ENCODE results near the gene OR2AT4.
"Not testable (repeated sequence)": the region's sequence is repeated elsewhere in the genome, so short reads cannot be mapped to it uniquely, and the experiment has no call there.

OR2AT4 gene

DNA sequence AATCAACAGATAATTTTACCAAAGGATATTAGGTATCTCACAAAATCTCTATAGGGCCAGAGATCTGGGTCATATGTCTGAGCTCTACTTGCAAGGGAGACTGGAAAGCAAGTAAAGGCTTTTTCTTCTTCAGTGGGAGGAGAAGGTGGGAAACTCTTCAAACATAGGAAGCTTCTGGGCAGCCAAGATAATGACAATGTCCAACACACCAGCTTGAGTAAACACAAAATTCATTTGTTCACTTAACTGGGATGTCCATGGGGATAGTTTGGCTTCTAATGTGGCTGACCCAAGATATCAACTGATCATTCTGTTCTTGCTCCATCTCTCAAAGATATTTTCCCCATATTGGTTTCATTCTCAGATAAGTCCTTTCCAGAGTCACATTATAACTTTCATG is 37.4 kb downstream of the OR2AT4 start:
- no peaks in the 10 kb centered on the region for H3K27me3 ChIP-seq (ENCODE audit: control insufficient read depth, insufficient read depth, low read length)
- H3K9me3 ChIP-seq (ENCODE audit: control insufficient read depth, low read depth, low read length): no peaks in the 10 kb centered on the region
- H3K4me1 ChIP-seq (ENCODE audit: control insufficient read depth, low read depth, low read length): no peaks in the 10 kb centered on the region
- H3K9ac ChIP-seq (ENCODE audit: low read length): no peak overlapping the region
- H3K27ac ChIP-seq (ENCODE audit: low read length): no peak overlapping the region
- H3K4me3 ChIP-seq (ENCODE audit: low read length): no peak overlapping the region
- no peaks in the 10 kb centered on the region for H3K36me3 ChIP-seq (ENCODE audit: control insufficient read depth, low read depth, low read length)

DNA sequence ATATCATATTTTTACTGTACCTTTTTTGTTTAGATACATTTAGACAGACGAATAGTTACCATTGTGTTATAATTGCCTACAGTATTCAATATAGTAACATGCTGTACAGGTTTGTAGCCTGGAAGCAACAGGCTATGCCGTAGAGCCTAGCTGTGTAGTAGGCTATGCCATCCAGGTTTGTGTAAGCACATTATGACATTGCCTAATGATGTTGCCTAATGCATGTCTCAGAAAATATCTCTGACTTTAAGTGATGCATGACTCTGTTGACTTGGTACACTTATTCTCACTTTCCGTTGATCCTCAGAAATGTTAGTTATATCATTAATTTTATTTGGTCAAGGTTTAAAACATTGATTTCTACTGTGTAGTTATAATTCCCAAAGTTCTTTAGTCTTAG is 39.9 kb downstream of the OR2AT4 start:
- no peak overlapping the region for H3K4me3 ChIP-seq (ENCODE audit: low read length)
- no peak overlapping the region for H3K27ac ChIP-seq (ENCODE audit: low read length)
- peaks cover 14% of the 10 kb centered on the region for H3K9me3 ChIP-seq (ENCODE audit: control insufficient read depth, low read depth, low read length)
- H3K9ac ChIP-seq (ENCODE audit: low read length): no peak overlapping the region
- no peaks in the 10 kb centered on the region for H3K36me3 ChIP-seq (ENCODE audit: control insufficient read depth, low read depth, low read length)
- H3K27me3 ChIP-seq (ENCODE audit: control insufficient read depth, insufficient read depth, low read length): no peaks in the 10 kb centered on the region
- H3K4me1 ChIP-seq (ENCODE audit: control insufficient read depth, low read depth, low read length): no peaks in the 10 kb centered on the region

DNA sequence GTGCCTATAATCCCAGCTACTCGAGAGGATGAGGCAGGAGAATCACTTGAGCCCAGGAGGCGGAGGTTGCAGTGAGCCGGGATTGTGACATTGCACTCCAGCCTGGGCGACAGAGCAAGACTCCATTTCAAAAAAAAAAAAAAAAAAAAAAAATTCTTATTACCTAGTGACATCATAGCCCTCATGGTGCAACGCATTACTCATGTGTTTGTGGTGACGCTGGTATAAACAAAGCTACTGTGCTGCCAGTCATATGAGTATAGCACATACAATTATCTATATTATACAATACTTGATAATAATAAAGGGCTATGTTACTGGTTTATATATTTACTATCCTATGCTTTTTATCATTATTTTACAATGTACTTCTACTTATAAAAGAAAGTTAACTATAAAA is 41.2 kb downstream of the OR2AT4 start:
- Histone ChIP-seq H3K4me1 (ENCODE audit: control insufficient read depth, low read depth, low read length) (no peaks in the 10 kb centered on the region), H3K27me3 (ENCODE audit: control insufficient read depth, insufficient read depth, low read length) (no peaks in the 10 kb centered on the region), H3K36me3 (ENCODE audit: control insufficient read depth, low read depth, low read length) (no peaks in the 10 kb centered on the region), H3K9me3 (ENCODE audit: control insufficient read depth, low read depth, low read length) (peaks cover 14% of the 10 kb centered on the region), H3K9ac (ENCODE audit: low read length) (no peak overlapping the region), H3K27ac (ENCODE audit: low read length) (no peak overlapping the region), H3K4me3 (ENCODE audit: low read length) (no peak overlapping the region)

DNA sequence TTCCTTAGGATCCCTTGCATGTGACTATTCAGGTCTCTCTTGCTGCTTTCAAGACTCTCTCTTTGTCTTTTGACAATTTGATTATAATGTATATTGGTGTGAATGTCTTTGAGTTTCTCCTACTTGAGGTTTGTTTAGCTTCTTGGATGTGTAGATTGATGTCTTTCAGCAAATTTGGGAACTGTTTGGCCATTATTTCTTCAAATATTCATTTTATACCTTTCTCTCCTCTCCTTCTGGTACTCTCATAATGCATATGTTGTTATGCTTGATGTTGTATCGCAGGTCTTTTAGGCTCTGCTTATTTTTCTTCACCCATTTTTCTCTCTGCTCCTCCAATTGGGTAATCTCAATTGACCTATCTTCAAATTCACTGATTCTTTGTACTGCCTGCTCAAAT is 44.2 kb downstream of the OR2AT4 start:
- no peaks in the 10 kb centered on the region for H3K36me3 ChIP-seq (ENCODE audit: control insufficient read depth, low read depth, low read length)
- H3K27ac ChIP-seq (ENCODE audit: low read length): no peak overlapping the region
- no peak overlapping the region for H3K4me3 ChIP-seq (ENCODE audit: low read length)
- H3K4me1 ChIP-seq (ENCODE audit: control insufficient read depth, low read depth, low read length): no peaks in the 10 kb centered on the region
- H3K9me3 ChIP-seq (ENCODE audit: control insufficient read depth, low read depth, low read length): peaks cover 14% of the 10 kb centered on the region
- H3K9ac ChIP-seq (ENCODE audit: low read length): no peak overlapping the region
- H3K27me3 ChIP-seq (ENCODE audit: control insufficient read depth, insufficient read depth, low read length): no peaks in the 10 kb centered on the region

DNA sequence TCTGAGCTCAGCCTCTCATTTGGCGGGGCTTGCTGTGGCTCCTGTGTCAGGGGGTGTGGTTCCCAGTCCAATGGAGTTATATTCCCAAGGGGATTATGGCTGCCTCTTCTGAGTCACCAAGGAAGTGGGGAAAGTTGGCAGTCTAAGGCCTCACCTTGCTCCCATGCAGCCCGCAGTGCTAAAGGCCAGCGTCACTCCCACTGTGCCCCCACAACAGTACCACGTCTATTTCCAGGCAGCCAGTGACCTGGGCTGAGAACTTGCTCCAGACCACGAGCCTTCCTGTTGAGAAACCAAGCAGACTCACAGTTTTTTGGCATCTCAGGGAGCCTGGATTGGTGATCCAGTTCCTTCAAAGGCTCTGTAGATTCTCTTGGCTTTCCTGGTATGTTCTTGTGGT is 45.6 kb downstream of the OR2AT4 start:
- H3K27me3 ChIP-seq (ENCODE audit: control insufficient read depth, insufficient read depth, low read length): no peaks in the 10 kb centered on the region
- H3K9ac ChIP-seq (ENCODE audit: low read length): no peak overlapping the region
- H3K9me3 ChIP-seq (ENCODE audit: control insufficient read depth, low read depth, low read length): peaks cover 14% of the 10 kb centered on the region
- H3K4me3 ChIP-seq (ENCODE audit: low read length): no peak overlapping the region
- no peaks in the 10 kb centered on the region for H3K4me1 ChIP-seq (ENCODE audit: control insufficient read depth, low read depth, low read length)
- H3K36me3 ChIP-seq (ENCODE audit: control insufficient read depth, low read depth, low read length): no peaks in the 10 kb centered on the region
- no peak overlapping the region for H3K27ac ChIP-seq (ENCODE audit: low read length)

DNA sequence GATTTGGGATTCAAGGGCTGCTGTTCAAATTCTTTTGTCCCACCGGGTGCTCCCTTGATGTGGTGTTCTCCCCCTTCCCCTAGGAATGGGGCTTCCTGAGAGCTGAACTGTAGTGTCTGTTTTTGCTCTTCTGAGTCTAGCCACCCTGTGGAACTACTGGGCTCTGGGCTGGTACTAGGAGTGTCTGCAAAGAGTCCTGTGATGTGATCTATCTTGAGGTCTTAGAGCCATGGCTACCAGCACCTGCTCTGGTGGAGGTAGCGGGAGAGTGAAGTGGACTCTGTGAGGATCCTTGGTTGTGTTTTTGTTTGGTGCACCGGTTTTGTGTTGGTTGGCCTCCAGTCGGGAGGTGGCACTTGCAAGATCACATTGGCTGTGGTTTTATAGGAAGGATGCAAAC is 46.2 kb downstream of the OR2AT4 start:
- Histone ChIP-seq H3K4me3 (ENCODE audit: low read length) (no peak overlapping the region), H3K4me1 (ENCODE audit: control insufficient read depth, low read depth, low read length) (no peaks in the 10 kb centered on the region), H3K9ac (ENCODE audit: low read length) (no peak overlapping the region), H3K27me3 (ENCODE audit: control insufficient read depth, insufficient read depth, low read length) (no peaks in the 10 kb centered on the region), H3K9me3 (ENCODE audit: control insufficient read depth, low read depth, low read length) (peaks cover 14% of the 10 kb centered on the region), H3K36me3 (ENCODE audit: control insufficient read depth, low read depth, low read length) (no peaks in the 10 kb centered on the region), H3K27ac (ENCODE audit: low read length) (no peak overlapping the region)

DNA sequence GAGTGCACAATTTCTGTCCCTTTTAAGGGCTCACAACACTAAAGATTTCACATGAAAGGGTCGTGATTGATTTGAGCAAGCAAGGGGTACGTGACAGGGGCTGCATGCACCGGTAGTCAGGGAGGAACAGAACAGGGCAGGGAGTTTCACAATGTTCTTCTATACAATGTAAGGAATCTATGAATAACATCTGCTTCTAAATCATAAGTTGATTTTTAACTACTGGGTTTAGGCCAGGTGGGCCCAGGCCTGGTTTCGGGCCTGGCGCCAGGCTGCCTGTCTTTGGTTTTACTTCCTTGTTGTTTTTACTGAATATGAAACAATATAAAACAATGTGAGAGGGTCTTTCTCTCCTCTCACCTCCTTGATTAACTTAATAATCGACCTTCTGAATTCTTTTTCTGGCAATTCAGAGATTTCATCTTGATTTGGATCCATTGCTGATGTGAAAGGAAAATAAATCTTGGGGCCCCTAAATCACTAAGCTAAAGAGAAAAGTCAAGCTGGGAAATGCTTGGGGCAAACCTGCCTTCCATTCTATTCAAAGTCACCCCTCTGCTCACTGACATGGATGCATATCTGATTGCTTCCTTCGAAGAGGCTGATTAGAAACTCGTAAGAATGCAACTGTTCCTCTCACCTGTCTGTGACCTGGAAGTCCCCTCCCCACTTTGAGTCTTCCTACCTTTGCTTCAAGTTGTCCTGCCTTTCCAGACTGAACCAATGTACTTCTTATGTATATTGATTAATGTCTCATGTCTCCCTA is 47.0 kb downstream of the OR2AT4 start:
- not testable (repeated sequence) for H3K4me3 ChIP-seq (ENCODE audit: low read length); H3K27me3 ChIP-seq (ENCODE audit: control insufficient read depth, insufficient read depth, low read length); H3K9ac ChIP-seq (ENCODE audit: low read length); H3K36me3 ChIP-seq (ENCODE audit: control insufficient read depth, low read depth, low read length); H3K4me1 ChIP-seq (ENCODE audit: control insufficient read depth, low read depth, low read length); H3K27ac ChIP-seq (ENCODE audit: low read length)
- peaks cover 14% of the 10 kb centered on the region for H3K9me3 ChIP-seq (ENCODE audit: control insufficient read depth, low read depth, low read length)

DNA sequence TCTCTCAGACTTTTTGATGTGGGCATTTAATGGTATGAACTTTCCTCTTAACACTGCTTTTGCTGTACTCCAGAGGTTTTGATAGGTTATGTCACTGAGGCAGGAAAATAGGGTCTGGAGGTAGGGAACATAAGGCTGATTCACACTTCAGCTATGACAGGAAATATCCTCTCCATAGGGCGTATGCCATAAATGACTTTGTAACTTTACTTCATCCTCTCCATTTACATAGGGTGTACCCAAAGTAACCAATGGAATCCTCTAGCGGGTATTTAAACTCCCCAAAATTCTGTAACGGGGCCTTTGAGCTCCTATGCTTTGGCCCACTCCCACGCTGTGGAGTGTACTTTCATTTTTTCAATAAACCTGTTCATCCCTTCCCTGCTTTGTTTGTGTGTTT is 49.5 kb downstream of the OR2AT4 start:
- Histone ChIP-seq H3K4me3 (ENCODE audit: low read length) (no peak overlapping the region), H3K9me3 (ENCODE audit: control insufficient read depth, low read depth, low read length) (peaks cover under 1% of the 10 kb centered on the region), H3K9ac (ENCODE audit: low read length) (no peak overlapping the region), H3K36me3 (ENCODE audit: control insufficient read depth, low read depth, low read length) (no peaks in the 10 kb centered on the region), H3K27ac (ENCODE audit: low read length) (no peak overlapping the region), H3K4me1 (ENCODE audit: control insufficient read depth, low read depth, low read length) (no peaks in the 10 kb centered on the region), H3K27me3 (ENCODE audit: control insufficient read depth, insufficient read depth, low read length) (no peaks in the 10 kb centered on the region)

DNA sequence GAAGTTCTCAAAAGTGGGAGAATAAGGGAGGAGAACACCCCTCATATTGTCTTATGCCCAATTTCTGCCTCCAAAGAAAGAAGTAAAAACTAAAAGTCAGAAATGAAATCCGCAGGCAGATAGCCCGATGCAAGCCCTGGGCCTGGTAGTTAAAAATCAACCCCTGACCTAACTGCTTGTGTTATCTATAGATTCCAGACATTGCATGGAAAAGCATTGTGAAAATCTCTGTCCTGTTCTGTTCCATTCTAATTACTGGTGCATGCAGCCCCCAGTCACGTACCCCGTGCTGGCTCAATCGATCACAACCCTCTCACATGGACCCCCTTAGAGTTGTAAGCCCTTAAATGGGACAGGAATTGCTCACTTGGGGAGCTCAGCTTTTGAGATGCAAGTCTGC is 50.0 kb downstream of the OR2AT4 start:
- not testable (repeated sequence) for H3K27ac ChIP-seq (ENCODE audit: low read length); H3K36me3 ChIP-seq (ENCODE audit: control insufficient read depth, low read depth, low read length); H3K27me3 ChIP-seq (ENCODE audit: control insufficient read depth, insufficient read depth, low read length); H3K9ac ChIP-seq (ENCODE audit: low read length); H3K9me3 ChIP-seq (ENCODE audit: control insufficient read depth, low read depth, low read length); H3K4me1 ChIP-seq (ENCODE audit: control insufficient read depth, low read depth, low read length); H3K4me3 ChIP-seq (ENCODE audit: low read length)

DNA sequence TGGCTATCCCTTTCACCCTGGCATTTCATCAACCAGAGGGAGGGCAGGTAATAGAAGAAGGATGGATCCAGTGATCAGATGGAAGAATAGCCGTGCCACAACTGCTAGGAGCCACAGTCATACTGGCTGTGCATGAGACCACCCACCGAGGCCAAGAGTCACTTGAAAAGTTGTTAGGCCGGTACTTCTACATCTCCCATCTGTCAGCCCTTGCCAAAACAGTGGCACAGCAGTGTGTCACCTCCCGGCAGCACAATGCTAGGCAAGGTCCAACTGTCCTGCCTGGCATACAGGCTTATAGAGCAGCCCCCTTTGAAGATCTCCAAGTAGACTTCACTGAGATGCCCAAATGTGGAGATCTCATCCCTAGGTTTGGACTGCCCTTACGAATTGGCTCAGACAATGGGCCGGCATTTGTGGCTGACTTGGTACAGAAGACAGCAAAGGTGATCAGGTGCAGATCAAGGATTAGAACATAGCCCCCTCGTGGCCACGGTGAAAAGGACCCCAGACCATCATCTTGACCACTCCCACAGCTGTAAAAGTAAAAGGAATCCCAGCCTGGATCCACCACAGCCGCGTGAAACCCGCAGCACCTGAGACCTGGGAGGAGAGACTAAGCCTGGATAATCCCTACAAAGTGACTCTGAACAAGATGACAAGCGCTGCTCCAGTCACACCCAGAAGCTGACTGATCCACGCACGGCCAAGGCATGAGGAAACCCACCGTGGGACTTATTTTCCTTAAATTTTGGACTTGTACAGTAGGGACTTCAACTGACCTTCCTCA is 52.1 kb downstream of the OR2AT4 start:
- H3K27ac ChIP-seq (ENCODE audit: low read length); H3K9ac ChIP-seq (ENCODE audit: low read length); H3K9me3 ChIP-seq (ENCODE audit: control insufficient read depth, low read depth, low read length); H3K4me3 ChIP-seq (ENCODE audit: low read length); H3K27me3 ChIP-seq (ENCODE audit: control insufficient read depth, insufficient read depth, low read length); H3K4me1 ChIP-seq (ENCODE audit: control insufficient read depth, low read depth, low read length); H3K36me3 ChIP-seq (ENCODE audit: control insufficient read depth, low read depth, low read length): not testable (repeated sequence)

DNA sequence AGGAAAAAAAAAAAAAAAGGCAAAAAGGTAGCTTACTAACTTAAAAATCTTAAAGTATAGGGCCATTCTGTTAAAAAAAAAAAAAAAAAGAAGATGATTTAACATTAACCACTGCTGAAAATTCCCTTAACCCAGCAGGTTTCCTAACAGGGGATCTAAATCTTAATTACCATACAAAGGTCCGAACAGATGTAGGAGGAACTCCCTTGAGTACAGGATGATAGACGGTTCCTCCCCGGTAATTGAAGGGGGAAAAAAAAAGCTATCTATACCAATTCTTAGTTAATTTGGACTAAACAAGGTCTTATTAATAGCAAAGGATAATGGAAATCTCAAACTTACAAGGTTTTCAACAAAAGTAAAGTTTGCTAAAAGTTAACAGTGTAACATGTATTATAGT is 54.9 kb downstream of the OR2AT4 start:
- H3K4me3 ChIP-seq (ENCODE audit: low read length); H3K36me3 ChIP-seq (ENCODE audit: control insufficient read depth, low read depth, low read length); H3K9me3 ChIP-seq (ENCODE audit: control insufficient read depth, low read depth, low read length); H3K4me1 ChIP-seq (ENCODE audit: control insufficient read depth, low read depth, low read length); H3K27ac ChIP-seq (ENCODE audit: low read length); H3K27me3 ChIP-seq (ENCODE audit: control insufficient read depth, insufficient read depth, low read length); H3K9ac ChIP-seq (ENCODE audit: low read length): not testable (repeated sequence)

DNA sequence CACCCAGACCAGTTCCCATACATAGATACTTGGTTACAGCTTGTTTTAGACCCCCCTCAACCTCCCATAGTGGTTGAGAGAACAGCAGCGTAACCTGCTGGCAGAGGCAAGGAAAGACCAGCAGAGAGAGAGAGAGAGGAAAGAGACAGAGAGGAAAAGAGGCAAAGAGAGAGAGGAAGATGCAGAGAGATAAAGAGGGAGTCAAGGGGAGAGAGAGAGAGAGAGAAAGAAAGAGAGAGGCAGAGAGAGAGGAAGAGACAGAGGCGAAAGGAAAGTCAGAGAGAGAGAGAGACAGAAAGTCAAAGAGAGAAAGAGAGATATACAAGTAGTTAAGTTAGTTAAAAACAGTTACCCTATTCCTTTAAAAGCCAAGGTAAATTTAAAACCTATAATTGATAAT is 55.4 kb downstream of the OR2AT4 start:
- no peaks in the 10 kb centered on the region for H3K27me3 ChIP-seq (ENCODE audit: control insufficient read depth, insufficient read depth, low read length)
- no peak overlapping the region for H3K4me3 ChIP-seq (ENCODE audit: low read length)
- no peaks in the 10 kb centered on the region for H3K36me3 ChIP-seq (ENCODE audit: control insufficient read depth, low read depth, low read length)
- no peaks in the 10 kb centered on the region for H3K4me1 ChIP-seq (ENCODE audit: control insufficient read depth, low read depth, low read length)
- H3K9me3 ChIP-seq (ENCODE audit: control insufficient read depth, low read depth, low read length): no peaks in the 10 kb centered on the region
- H3K27ac ChIP-seq (ENCODE audit: low read length): no peak overlapping the region
- no peak overlapping the region for H3K9ac ChIP-seq (ENCODE audit: low read length)

Measured in iPS-18a (cell line).